ENCODE results near the gene PRDM12.

- TF ChIP-seq GATA2 (IDR thresholded peaks at IDR 0.05; ENCODE audit: low read depth, low read length) = no peak
- TF ChIP-seq GATA3 (IDR thresholded peaks at IDR 0.05; ENCODE audit: low read depth, low read length) = no peak
Measured at GRCh38 chr9:130718562-130718961, 54.2 kb downstream of the PRDM12 start.
